Neural crest cell (in vitro differentiated cells): ENCODE measurements around the gene DIP2C. TPM values are rescaled to one million over a fixed set of nuclear protein-coding genes. Genes with fewer than 3 reads are reported as not detected.

Source experiments
- DNase-seq: peaks from one replicate; pipeline ENCODE4 v3.0.0; 2021; ENCODE audit warnings: low read depth, mixed read lengths, low spot score
- H3K27ac Mint-ChIP-seq: one replicate; pipeline ENCODE4 v1.8.0; 2021; ENCODE audit warnings: mild to moderate bottlenecking, mixed read lengths; ENCODE audit not compliant: unreplicated experiment
- H3K27me3 Mint-ChIP-seq: 2 replicates; pipeline ENCODE4 v1.8.0; 2021; ENCODE audit warnings: low read depth, mild to moderate bottlenecking, mixed read lengths
- H3K36me3 Mint-ChIP-seq: 2 replicates; pipeline ENCODE4 v1.8.0; 2021; ENCODE audit warnings: low read depth, mild to moderate bottlenecking, mixed read lengths
- H3K4me1 Mint-ChIP-seq: 2 replicates; pipeline ENCODE4 v1.8.0; 2021; ENCODE audit warnings: mixed read lengths
- H3K4me3 Mint-ChIP-seq: one replicate; pipeline ENCODE4 v1.8.0; 2021; ENCODE audit warnings: mild to moderate bottlenecking, mixed read lengths
- H3K9me3 Mint-ChIP-seq: 2 replicates; pipeline ENCODE4 v1.8.0; 2021; ENCODE audit warnings: mixed read lengths
- total RNA-seq: library from RNA; stranded (reverse); gene quantifications from 2 replicates; pipeline ENCODE4 v1.2.1, GENCODE V29; 2021
- TF ChIP-seq, protein P1 (sequence below): fragments of 200-600 bp; sonication (generic); conservative IDR thresholded peaks from 2 replicates; pipeline ENCODE4 v1.5.0; 2021; ENCODE audit warnings: antibody characterized with exemption, mild to moderate bottlenecking

Gene DIP2C
- total RNA-seq, 1 donor from 2014 or later = 21.7 TPM

DNA sequence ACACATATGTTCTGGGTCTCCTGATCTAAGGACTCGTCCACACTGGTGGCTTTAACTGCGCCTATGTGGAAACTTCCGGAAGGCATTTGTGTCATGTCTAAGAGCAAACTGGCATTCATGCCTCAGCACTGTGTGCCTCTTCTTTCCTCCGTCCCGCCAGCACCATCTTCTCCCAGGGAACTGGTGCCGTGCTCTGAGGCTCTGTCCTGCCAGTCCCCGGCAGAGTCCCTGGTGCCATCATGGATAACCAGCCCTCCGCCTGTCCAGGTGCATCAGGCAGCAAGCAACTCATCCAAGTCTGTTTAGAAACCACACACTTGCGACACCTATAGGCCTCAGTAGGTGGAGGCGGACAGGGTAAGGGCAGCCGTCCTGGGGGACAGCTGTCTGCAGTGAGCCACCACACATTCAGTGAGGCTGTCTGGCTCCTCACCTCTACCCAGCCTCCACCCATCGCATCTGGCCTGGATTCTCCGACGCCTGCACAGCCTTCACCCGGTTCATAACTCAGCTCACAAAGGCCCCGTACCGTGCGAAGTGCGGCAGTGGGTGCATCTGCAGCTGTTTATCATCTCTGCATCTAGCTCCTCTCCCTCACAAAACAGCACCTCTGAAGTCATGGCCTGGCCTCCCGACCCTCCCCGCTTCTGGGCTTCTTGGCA lies 162.7 kb downstream of the DIP2C start:
- H3K4me3 Mint-ChIP-seq = no peak overlapping the region
- H3K36me3 Mint-ChIP-seq = no peaks in the 10 kb centered on the region
- TF ChIP-seq, protein P1, sequence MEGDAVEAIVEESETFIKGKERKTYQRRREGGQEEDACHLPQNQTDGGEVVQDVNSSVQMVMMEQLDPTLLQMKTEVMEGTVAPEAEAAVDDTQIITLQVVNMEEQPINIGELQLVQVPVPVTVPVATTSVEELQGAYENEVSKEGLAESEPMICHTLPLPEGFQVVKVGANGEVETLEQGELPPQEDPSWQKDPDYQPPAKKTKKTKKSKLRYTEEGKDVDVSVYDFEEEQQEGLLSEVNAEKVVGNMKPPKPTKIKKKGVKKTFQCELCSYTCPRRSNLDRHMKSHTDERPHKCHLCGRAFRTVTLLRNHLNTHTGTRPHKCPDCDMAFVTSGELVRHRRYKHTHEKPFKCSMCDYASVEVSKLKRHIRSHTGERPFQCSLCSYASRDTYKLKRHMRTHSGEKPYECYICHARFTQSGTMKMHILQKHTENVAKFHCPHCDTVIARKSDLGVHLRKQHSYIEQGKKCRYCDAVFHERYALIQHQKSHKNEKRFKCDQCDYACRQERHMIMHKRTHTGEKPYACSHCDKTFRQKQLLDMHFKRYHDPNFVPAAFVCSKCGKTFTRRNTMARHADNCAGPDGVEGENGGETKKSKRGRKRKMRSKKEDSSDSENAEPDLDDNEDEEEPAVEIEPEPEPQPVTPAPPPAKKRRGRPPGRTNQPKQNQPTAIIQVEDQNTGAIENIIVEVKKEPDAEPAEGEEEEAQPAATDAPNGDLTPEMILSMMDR = no peak
- H3K27me3 Mint-ChIP-seq = no peaks in the 10 kb centered on the region
- H3K27ac Mint-ChIP-seq = no peak overlapping the region
- no peaks in the 10 kb centered on the region for H3K9me3 Mint-ChIP-seq
- no peak for DNase-seq
- peaks cover 23% of the 10 kb centered on the region for H3K4me1 Mint-ChIP-seq

DNA sequence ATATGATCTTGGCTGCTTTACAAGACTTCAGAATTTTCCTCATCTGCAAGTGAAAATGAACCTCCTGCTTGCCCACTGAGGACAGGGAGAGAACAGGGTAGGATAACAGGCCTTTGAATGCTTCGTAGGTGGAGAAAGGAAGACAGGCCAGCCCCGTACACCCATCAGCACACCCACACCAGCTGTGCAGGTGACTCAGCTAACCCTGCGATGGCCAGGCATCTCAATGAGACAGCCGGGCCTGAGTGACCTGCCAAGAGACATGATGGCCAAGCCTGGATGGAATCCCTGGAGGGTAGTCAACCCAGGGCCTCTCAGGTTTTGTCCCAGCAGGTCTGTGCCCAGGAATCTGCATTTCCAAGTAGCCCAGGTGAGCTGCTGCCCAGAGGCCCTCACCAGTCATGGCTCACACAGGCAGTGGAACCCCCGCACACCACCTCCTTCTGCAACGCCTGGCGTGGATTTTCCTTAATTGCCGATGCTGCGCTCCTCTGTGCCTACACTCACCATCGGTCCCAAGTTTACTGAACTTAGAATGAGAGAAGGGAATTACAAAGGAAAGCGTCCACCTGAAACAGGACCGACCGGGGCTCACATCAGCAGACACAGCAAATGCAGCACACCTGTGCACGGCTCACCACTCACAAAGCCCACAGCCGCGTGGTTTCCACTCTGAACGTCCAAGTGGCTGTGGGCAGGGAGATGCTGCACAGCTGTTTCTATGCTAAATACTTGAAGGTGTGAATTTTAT lies 163.7 kb downstream of the DIP2C start:
- Mint-ChIP-seq H3K9me3 (no peaks in the 10 kb centered on the region), H3K4me3 (no peak overlapping the region), H3K4me1 (peaks cover 27% of the 10 kb centered on the region), H3K27ac (no peak overlapping the region), H3K36me3 (no peaks in the 10 kb centered on the region), H3K27me3 (no peaks in the 10 kb centered on the region)
- no peak for DNase-seq
- TF ChIP-seq, protein P1 = no peak

DNA sequence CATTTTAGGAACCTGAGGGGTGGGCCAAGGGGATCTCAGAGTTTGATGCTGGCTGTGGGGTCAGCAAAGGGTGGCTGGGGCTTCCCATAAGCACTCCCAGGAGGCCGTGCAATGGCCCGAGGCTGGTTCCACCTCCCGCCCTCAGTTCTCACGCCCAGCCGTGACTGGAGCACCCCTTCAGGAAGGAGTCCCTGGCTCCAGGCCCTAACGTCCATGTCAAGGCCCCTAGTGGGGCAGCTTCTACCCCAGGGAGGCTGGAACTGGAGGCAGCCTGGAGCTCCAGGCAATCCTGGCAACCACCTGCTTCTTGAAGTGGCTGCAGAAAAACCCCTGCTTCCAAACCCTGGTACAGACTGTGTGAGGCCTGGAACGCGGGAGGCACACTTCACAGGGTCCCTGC lies 165.5 kb downstream of the DIP2C start:
- H3K36me3 Mint-ChIP-seq = no peaks in the 10 kb centered on the region
- H3K4me1 Mint-ChIP-seq = peaks cover 36% of the 10 kb centered on the region
- DNase-seq = no peak
- no peaks in the 10 kb centered on the region for H3K9me3 Mint-ChIP-seq
- no peaks in the 10 kb centered on the region for H3K27me3 Mint-ChIP-seq
- TF ChIP-seq, protein P1 = no peak
- H3K4me3 Mint-ChIP-seq = no peak overlapping the region
- H3K27ac Mint-ChIP-seq = no peak overlapping the region

DNA sequence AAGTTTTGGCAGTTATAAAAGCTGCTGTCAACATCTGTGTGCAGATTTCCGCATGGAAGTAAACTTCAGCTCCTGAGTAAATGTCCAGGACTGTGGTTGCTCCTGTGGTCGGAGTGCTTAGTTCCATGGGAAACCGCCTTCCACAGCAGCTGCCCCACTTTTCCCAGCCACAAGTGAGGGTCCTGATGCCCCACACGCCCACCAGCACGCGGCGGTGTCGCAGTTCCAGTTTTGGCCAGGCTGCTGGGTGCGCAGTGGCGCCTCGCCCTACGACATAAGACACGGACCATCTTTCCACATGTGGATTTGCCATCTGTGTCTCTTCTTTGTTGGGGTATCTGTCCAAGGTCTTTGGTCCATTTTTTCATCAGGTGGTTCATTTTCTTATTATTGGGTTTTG lies 167.1 kb downstream of the DIP2C start:
- peaks cover 51% of the 10 kb centered on the region for H3K4me1 Mint-ChIP-seq
- no peaks in the 10 kb centered on the region for H3K36me3 Mint-ChIP-seq
- TF ChIP-seq, protein P1 = no peak
- no peaks in the 10 kb centered on the region for H3K9me3 Mint-ChIP-seq
- H3K27me3 Mint-ChIP-seq = no peaks in the 10 kb centered on the region
- no peak overlapping the region for H3K4me3 Mint-ChIP-seq
- no peak for DNase-seq
- no peak overlapping the region for H3K27ac Mint-ChIP-seq

DNA sequence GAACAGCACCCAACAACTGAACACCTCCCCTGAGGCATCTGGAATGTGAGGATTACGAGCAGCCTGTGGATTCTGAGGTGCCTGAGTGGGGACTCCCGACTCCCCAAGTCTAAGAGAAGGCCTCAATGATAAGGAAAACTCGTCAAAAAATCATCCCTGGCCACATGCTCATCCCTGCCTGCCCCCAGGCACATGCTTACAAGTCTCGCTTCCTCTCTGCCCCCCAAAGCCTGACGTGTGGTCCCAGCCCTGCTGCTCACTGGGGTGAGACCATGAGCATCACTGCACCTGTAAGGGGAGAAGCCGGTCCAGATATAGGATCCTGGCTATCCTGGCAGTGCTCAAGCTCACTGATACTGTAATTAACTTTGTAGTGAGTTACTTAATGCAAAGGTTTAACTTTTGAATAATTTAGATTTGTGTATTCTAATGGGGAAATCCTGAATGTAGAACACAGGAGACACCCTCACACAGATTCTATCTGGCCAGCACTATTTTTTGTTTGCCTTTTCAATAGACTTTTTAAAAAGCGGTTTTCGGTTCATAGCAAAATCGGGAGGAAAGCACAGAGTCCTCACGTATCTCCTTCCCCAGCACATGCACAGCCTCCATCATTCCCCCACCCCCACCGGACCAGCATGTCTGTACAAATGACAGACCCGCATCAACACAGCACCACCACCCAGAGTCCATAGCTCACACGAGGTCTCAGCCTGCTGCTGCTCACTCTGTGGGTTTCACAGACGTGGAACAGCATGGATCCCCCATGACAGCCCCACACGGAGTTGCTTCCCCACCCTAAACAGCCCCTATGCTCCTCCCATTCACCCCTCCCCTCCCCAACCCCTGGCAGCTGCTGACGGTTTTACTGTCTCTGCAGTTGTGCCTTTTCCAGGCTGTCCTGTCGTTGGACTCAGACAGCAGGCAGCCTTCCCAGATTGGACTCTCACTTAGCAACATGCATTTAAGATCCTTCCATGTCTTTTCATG lies 167.9 kb downstream of the DIP2C start:
- Mint-ChIP-seq H3K36me3 (peaks cover 2% of the 10 kb centered on the region), H3K27me3 (peaks cover 2% of the 10 kb centered on the region), H3K4me3 (no peak overlapping the region), H3K9me3 (no peaks in the 10 kb centered on the region), H3K4me1 (peaks cover 55% of the 10 kb centered on the region), H3K27ac (no peak overlapping the region)
- TF ChIP-seq, protein P1 = no peak
- no peak for DNase-seq
